Suprapubic skin (tissue), 4 donors: Measurements from ENCODE around the gene LYPD1.

Experiments used
- CTCF ChIP-seq, 2 donors: fragments of 200-600 bp in 1 of 2; fragments of 450-650 bp in 1 of 2; sonication (generic) in 1 of 2; IDR thresholded peaks; one replicate each; pipeline ENCODE4 v1.5.1; 2016 to 2019; ENCODE audit warnings: antibody characterized with exemption in 2 of 2, mild to moderate bottlenecking in 1 of 2, moderate library complexity in 1 of 2
- EP300 ChIP-seq: sonication (generic); formaldehyde crosslinking; IDR thresholded peaks from one replicate; pipeline ENCODE4 v1.6.1; 2017; ENCODE audit warnings: antibody characterized with exemption
- POLR2A ChIP-seq, 2 donors: fragments of 450-650 bp; IDR thresholded peaks; one replicate each; pipeline ENCODE4 v1.6.1; 2017; ENCODE audit warnings: antibody characterized with exemption in 2 of 2, mild to moderate bottlenecking in 2 of 2, moderate library complexity in 2 of 2
- POLR2AphosphoS5 ChIP-seq, 3 donors: sonication (generic); formaldehyde crosslinking; IDR thresholded peaks; one replicate each; pipeline ENCODE4 v1.6.1; 2017; ENCODE audit warnings: antibody characterized with exemption in 3 of 3

DNA sequence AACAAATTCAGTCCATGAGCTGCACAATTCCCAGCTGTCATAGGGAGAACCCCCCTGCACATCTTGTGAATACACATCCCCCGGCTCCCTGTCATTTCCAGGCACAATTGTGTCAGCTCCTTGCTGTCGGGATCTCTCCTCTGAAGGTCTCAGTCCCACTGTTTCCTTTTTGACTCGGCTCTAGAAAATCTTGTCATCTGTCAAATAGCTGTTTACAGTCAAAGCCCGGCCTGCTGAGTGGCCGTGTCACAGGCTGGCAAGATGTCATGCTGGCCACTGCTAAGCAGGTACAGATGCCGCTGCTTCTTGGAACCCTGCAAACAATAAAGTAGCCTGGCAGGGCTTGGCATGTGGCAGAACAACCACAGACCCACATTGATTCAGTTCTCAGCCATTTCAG is 61.7 kb downstream of the LYPD1 start:
- TF ChIP-seq POLR2AphosphoS5 (IDR thresholded peaks at IDR 0.05) = no peak
- no peak for TF ChIP-seq CTCF (IDR thresholded peaks at IDR 0.05)
- TF ChIP-seq EP300 = no peak
- no peak for TF ChIP-seq POLR2A (IDR thresholded peaks at IDR 0.05)
